Smooth muscle cell (in vitro differentiated cells): ENCODE measurements around the gene DDX10. TPM values are rescaled to one million over a fixed set of nuclear protein-coding genes. Genes with fewer than 3 reads are reported as not detected.

Experiments used
- DNase-seq: peaks from one replicate; lab custom pipeline; 2025; ENCODE audit not compliant: unreplicated experiment; lab: John Stamatoyannopoulos, UW
- H2AFZ ChIP-seq: fragments of 200-600 bp; sonication (generic); 2 replicates; pipeline ENCODE4 v1.6.0; 2016; ENCODE audit warnings: antibody characterized with exemption, low read depth, mild to moderate bottlenecking
- H3F3A ChIP-seq: fragments of 200-600 bp; sonication (generic); 2 replicates; pipeline ENCODE4 v1.6.0; 2017; ENCODE audit warnings: antibody characterized with exemption, low read depth
- H3K27ac ChIP-seq: fragments of 200-600 bp; sonication (generic); 2 replicates; pipeline ENCODE4 v1.5.1; 2016; ENCODE audit warnings: low read depth, mild to moderate bottlenecking
- H3K27me3 ChIP-seq: fragments of 200-600 bp; sonication (generic); 2 replicates; pipeline ENCODE4 v1.6.1; 2016; ENCODE audit warnings: low read depth, mild to moderate bottlenecking
- H3K36me3 ChIP-seq: fragments of 200-600 bp; sonication (generic); 2 replicates; pipeline ENCODE4 v1.5.1; 2016; ENCODE audit warnings: low read depth
- H3K4me1 ChIP-seq: fragments of 200-600 bp; sonication (generic); 2 replicates; pipeline ENCODE4 v1.5.1; 2016; ENCODE audit warnings: low read depth
- H3K4me2 ChIP-seq: fragments of 200-600 bp; sonication (generic); 2 replicates; pipeline ENCODE4 v1.6.0; 2016; ENCODE audit warnings: mild to moderate bottlenecking
- H3K4me3 ChIP-seq: fragments of 200-600 bp; sonication (generic); 2 replicates; pipeline ENCODE4 v1.5.1; 2016; ENCODE audit warnings: mild to moderate bottlenecking
- H3K79me2 ChIP-seq: fragments of 200-600 bp; sonication (generic); 2 replicates; pipeline ENCODE4 v1.6.0; 2016; ENCODE audit warnings: low read depth, mild to moderate bottlenecking
- H3K9ac ChIP-seq: fragments of 200-600 bp; sonication (generic); 2 replicates; pipeline ENCODE4 v1.6.0; 2016; ENCODE audit warnings: low read depth
- H3K9me3 ChIP-seq: fragments of 200-600 bp; sonication (generic); replicated peaks from 2 replicates; pipeline ENCODE4 v1.5.1; 2016; ENCODE audit warnings: low read depth
- H4K20me1 ChIP-seq: fragments of 200-600 bp; sonication (generic); 2 replicates; pipeline ENCODE4 v1.6.0; 2016; ENCODE audit warnings: low read depth
- CTCF ChIP-seq: fragments of 200-600 bp; sonication (generic); IDR thresholded peaks from 2 replicates; pipeline ENCODE4 v1.5.1; 2017; ENCODE audit warnings: borderline replicate concordance, mild to moderate bottlenecking, antibody characterized with exemption; ENCODE audit not compliant: insufficient read depth, poor library complexity, severe bottlenecking
- WGBS: methylation state at CpG from one replicate; pipeline ENCODE4 v1.1.7; 2016; ENCODE audit warnings: low lambda C conversion rate; 5-methylcytosine and 5-hydroxymethylcytosine counted together
- polyA plus RNA-seq: library from polyadenylated mRNA; unstranded; fragments of >200 nt; fragmentation: Nextera tagmentation; extraction: Ambion mirVana; gene quantifications from 2 replicates; pipeline ENCODE4 v1.2.1, GENCODE V29; 2016
- total RNA-seq: library from RNA; depleted of rRNA; stranded (reverse); fragments of >200 nt; gene quantifications from 2 replicates; pipeline ENCODE4 v1.2.3, GENCODE V29; 2014

The DDX10 gene
- total and polyA plus RNA-seq, 2 experiments from 2014 or later, result 7.3 to 15.7 TPM

GRCh38 chr11:108985236-108985944 lies 320.5 kb downstream of the DDX10 start:
- peaks cover 26% of the 10 kb centered on the region for H3F3A ChIP-seq
- H3K79me2 ChIP-seq, result no peaks in the 10 kb centered on the region
- no peak overlapping the region for H3K9ac ChIP-seq
- no peak for DNase-seq
- no peaks in the 10 kb centered on the region for H3K36me3 ChIP-seq
- no peaks in the 10 kb centered on the region for H3K27me3 ChIP-seq
- peak overlapping the region; percentile 57 for H2AFZ ChIP-seq
- H3K4me1 ChIP-seq, result peaks cover 4% of the 10 kb centered on the region
- no peaks in the 10 kb centered on the region for H3K9me3 ChIP-seq
- peak overlapping the region; percentile 79 for H3K4me2 ChIP-seq
- no peaks in the 10 kb centered on the region for H4K20me1 ChIP-seq
- TF ChIP-seq CTCF, result no peak
- H3K4me3 ChIP-seq, result no peak overlapping the region
- whole genome bisulfite sequencing, result 64% methylated on average over 3 of the region's 3 CpGs
- peak overlapping the region; percentile 75 for H3K27ac ChIP-seq

- H4K20me1 ChIP-seq, result no peaks in the 10 kb centered on the region
- peaks cover 26% of the 10 kb centered on the region for H3F3A ChIP-seq
- H3K4me1 ChIP-seq, result peaks cover 4% of the 10 kb centered on the region
- H3K4me3 ChIP-seq, result peak overlapping the region; percentile 10
- H3K9me3 ChIP-seq, result no peaks in the 10 kb centered on the region
- peak overlapping the region; percentile 48 for H3K9ac ChIP-seq
- H3K79me2 ChIP-seq, result no peaks in the 10 kb centered on the region
- H3K27ac ChIP-seq, result peak overlapping the region; percentile 75
- no peak for TF ChIP-seq CTCF
- no peak for DNase-seq
- H3K36me3 ChIP-seq, result no peaks in the 10 kb centered on the region
- no peaks in the 10 kb centered on the region for H3K27me3 ChIP-seq
- WGBS, result 57% methylated on average over 1 of the region's 1 CpG
- peak overlapping the region; percentile 77 for H2AFZ ChIP-seq
- H3K4me2 ChIP-seq, result peak overlapping the region; percentile 79
Measured at GRCh38 chr11:108985945-108986279, 321.0 kb downstream of the DDX10 start.

Other genes starting within 250 kb of the DDX10 start
- gene C11orf65, start 197.5 kb upstream of the DDX10 start, total RNA-seq, result 0.76 and 1.9 TPM in 2 replicates
- 1.7 and 1.9 TPM in 2 replicates for gene C11orf65, start 197.5 kb upstream of the DDX10 start, polyA plus RNA-seq
- 50.4 and 62.9 TPM in 2 replicates for gene POGLUT3, start 166.7 kb upstream of the DDX10 start, total RNA-seq
- 28.9 and 34.4 TPM in 2 replicates for gene POGLUT3, start 166.7 kb upstream of the DDX10 start, polyA plus RNA-seq
- gene EXPH5, start 71.3 kb upstream of the DDX10 start, total RNA-seq, result 5.7 and 6.9 TPM in 2 replicates
- gene EXPH5, start 71.3 kb upstream of the DDX10 start, polyA plus RNA-seq, result 0.54 and 1.6 TPM in 2 replicates